ENCODE data around the gene PCDHGA5.
"Not testable (repeated sequence)": the region's sequence is repeated elsewhere in the genome, so short reads cannot be mapped to it uniquely, and the experiment has no call there.

Gene PCDHGA5

GRCh38 chr5:141399555-141400258, 35.7 kb downstream of the PCDHGA5 start:
- H4K91ac ChIP-seq (ENCODE audit: low read depth, low read length, poor library complexity): peak overlapping the region; percentile 64
- H3K27ac ChIP-seq (replicated peaks; ENCODE audit: low read length): no peak overlapping the region
- peak overlapping the region; percentile 41 for H2BK120ac ChIP-seq (ENCODE audit: low read depth, low read length)
- no peak overlapping the region for H3K4ac ChIP-seq (ENCODE audit: low read length)
- H2BK5ac ChIP-seq (ENCODE audit: low read length): no peak overlapping the region
- peak overlapping the region; percentile 31 for H3K23ac ChIP-seq (ENCODE audit: low read depth, low read length, poor library complexity)
- H2BK12ac ChIP-seq (ENCODE audit: low read length): no peak overlapping the region
- no peak overlapping the region for H3K18ac ChIP-seq (ENCODE audit: low read length)
- H3K4me3 ChIP-seq (ENCODE audit: low read length in 2 of 2): peak overlapping the region in 1 of 2 donors; percentile 19
- DNase-seq (ENCODE audit: low spot score): no peak
- H3K79me1 ChIP-seq (ENCODE audit: low read depth, low read length): peaks cover under 1% of the 10 kb centered on the region
- WGBS, 2 donors (ENCODE audit: extremely low coverage in 2 of 2, insufficient read length in 2 of 2, insufficient replicate concordance in 1 of 2): no CpG with 5 or more reads among the region's 61 CpGs
- peak overlapping the region; percentile 84 for H2AK5ac ChIP-seq (ENCODE audit: low read depth, low read length)
- peak overlapping the region; percentile 44 for H3K9ac ChIP-seq (ENCODE audit: low read depth, low read length, poor library complexity)
- H2BK15ac ChIP-seq (ENCODE audit: low read length): no peak overlapping the region
- H2AFZ ChIP-seq (ENCODE audit: low read length): no peak overlapping the region
- H3K27me3 ChIP-seq (ENCODE audit: control insufficient read depth in 3 of 3, insufficient read depth in 3 of 3, low read depth in 1 of 3, low read length in 3 of 3): no peaks in the 10 kb centered on the region
- no peak overlapping the region for H4K8ac ChIP-seq (ENCODE audit: low read depth, low read length)
- H3K9me3 ChIP-seq (replicated peaks in 1 of 2; ENCODE audit: control insufficient read depth in 2 of 2, insufficient read depth in 1 of 2, low read depth in 1 of 2, low read length in 2 of 2): peaks cover 29 to 74% of the 10 kb centered on the region in 2 donors
- no peaks in the 10 kb centered on the region for H3K4me1 ChIP-seq (ENCODE audit: control insufficient read depth in 2 of 2, insufficient read depth in 1 of 2, low read depth in 1 of 2, low read length in 2 of 2)
- no peak overlapping the region for H3K4me2 ChIP-seq (ENCODE audit: insufficient read depth, low read length, poor library complexity, severe bottlenecking)
- H3K14ac ChIP-seq (ENCODE audit: low read length): no peak overlapping the region
- no peaks in the 10 kb centered on the region for H3K36me3 ChIP-seq (replicated peaks in 1 of 2; ENCODE audit: control insufficient read depth in 2 of 2, insufficient read depth in 2 of 2, low read length in 2 of 2)

- Histone ChIP-seq H3K4me2 (ENCODE audit: insufficient read depth, low read length, poor library complexity, severe bottlenecking) (no peak within 1 kb of the TSS), H3K14ac (ENCODE audit: low read length) (no peak within 1 kb of the TSS), H3K23ac (ENCODE audit: low read depth, low read length, poor library complexity) (no peak within 1 kb of the TSS), H3K9me3 (replicated peaks in 1 of 2; ENCODE audit: control insufficient read depth in 2 of 2, insufficient read depth in 1 of 2, low read depth in 1 of 2, low read length in 2 of 2) (peaks cover 33 to 81% of the 10 kb centered on the region in 2 donors), H3K27me3 (ENCODE audit: control insufficient read depth in 3 of 3, insufficient read depth in 3 of 3, low read depth in 1 of 3, low read length in 3 of 3) (no peaks in the 10 kb centered on the region), H2BK15ac (ENCODE audit: low read length) (no peak within 1 kb of the TSS), H3K36me3 (replicated peaks in 1 of 2; ENCODE audit: control insufficient read depth in 2 of 2, insufficient read depth in 2 of 2, low read length in 2 of 2) (no peaks in the 10 kb centered on the region), H3K4ac (ENCODE audit: low read length) (no peak within 1 kb of the TSS), H2AFZ (ENCODE audit: low read length) (peak within 1 kb of the TSS; percentile 47), H3K9ac (ENCODE audit: low read depth, low read length, poor library complexity) (no peak within 1 kb of the TSS), H4K91ac (ENCODE audit: low read depth, low read length, poor library complexity) (no peak within 1 kb of the TSS), H4K8ac (ENCODE audit: low read depth, low read length) (no peak within 1 kb of the TSS), H3K27ac (replicated peaks; ENCODE audit: low read length) (no peak within 1 kb of the TSS), H3K4me1 (ENCODE audit: control insufficient read depth in 2 of 2, insufficient read depth in 1 of 2, low read depth in 1 of 2, low read length in 2 of 2) (no peaks in the 10 kb centered on the region), H2BK12ac (ENCODE audit: low read length) (no peak within 1 kb of the TSS), H3K4me3 (ENCODE audit: low read length in 2 of 2) (no peak within 1 kb of the TSS), H2AK5ac (ENCODE audit: low read depth, low read length) (no peak within 1 kb of the TSS), H3K79me1 (ENCODE audit: low read depth, low read length) (no peaks in the 10 kb centered on the region), H3K18ac (ENCODE audit: low read length) (no peak within 1 kb of the TSS), H2BK5ac (ENCODE audit: low read length) (no peak within 1 kb of the TSS), H2BK120ac (ENCODE audit: low read depth, low read length) (no peak within 1 kb of the TSS)
- no CpG with 5 or more reads among the region's 27 CpGs for WGBS, 2 donors (ENCODE audit: extremely low coverage in 2 of 2, insufficient read length in 2 of 2, insufficient replicate concordance in 1 of 2)
- no peak for DNase-seq (ENCODE audit: low spot score)
Measured at GRCh38 chr5:141402553-141403243, 38.7 kb downstream of the PCDHGA5 start, which contains the start of gene PCDHGA9. Gene PCDHGA9 (plus strand): TSS chr5:141402778. CDS start chr5:141402953, 175 bp downstream.

GRCh38 chr5:141403387-141403786, 39.4 kb downstream of the PCDHGA5 start:
- H2BK5ac ChIP-seq (ENCODE audit: low read length): no peak overlapping the region
- H3K9ac ChIP-seq (ENCODE audit: low read depth, low read length, poor library complexity): no peak overlapping the region
- peaks cover 33 to 84% of the 10 kb centered on the region in 2 donors for H3K9me3 ChIP-seq (replicated peaks in 1 of 2; ENCODE audit: control insufficient read depth in 2 of 2, insufficient read depth in 1 of 2, low read depth in 1 of 2, low read length in 2 of 2)
- no peak overlapping the region for H2BK15ac ChIP-seq (ENCODE audit: low read length)
- H4K8ac ChIP-seq (ENCODE audit: low read depth, low read length): no peak overlapping the region
- no peak overlapping the region for H3K4ac ChIP-seq (ENCODE audit: low read length)
- no peak overlapping the region for H2AK5ac ChIP-seq (ENCODE audit: low read depth, low read length)
- no peaks in the 10 kb centered on the region for H3K36me3 ChIP-seq (replicated peaks in 1 of 2; ENCODE audit: control insufficient read depth in 2 of 2, insufficient read depth in 2 of 2, low read length in 2 of 2)
- H4K91ac ChIP-seq (ENCODE audit: low read depth, low read length, poor library complexity): no peak overlapping the region
- H3K14ac ChIP-seq (ENCODE audit: low read length): no peak overlapping the region
- no peaks in the 10 kb centered on the region for H3K4me1 ChIP-seq (ENCODE audit: control insufficient read depth in 2 of 2, insufficient read depth in 1 of 2, low read depth in 1 of 2, low read length in 2 of 2)
- DNase-seq (ENCODE audit: low spot score): no peak
- H3K4me2 ChIP-seq (ENCODE audit: insufficient read depth, low read length, poor library complexity, severe bottlenecking): no peak overlapping the region
- H3K27me3 ChIP-seq (ENCODE audit: control insufficient read depth in 3 of 3, insufficient read depth in 3 of 3, low read depth in 1 of 3, low read length in 3 of 3): no peaks in the 10 kb centered on the region
- H3K18ac ChIP-seq (ENCODE audit: low read length): no peak overlapping the region
- no CpG with 5 or more reads among the region's 22 CpGs for WGBS, 2 donors (ENCODE audit: extremely low coverage in 2 of 2, insufficient read length in 2 of 2, insufficient replicate concordance in 1 of 2)
- H2BK120ac ChIP-seq (ENCODE audit: low read depth, low read length): no peak overlapping the region
- no peak overlapping the region for H3K4me3 ChIP-seq (ENCODE audit: low read length in 2 of 2)
- no peak overlapping the region for H3K23ac ChIP-seq (ENCODE audit: low read depth, low read length, poor library complexity)
- no peak overlapping the region for H3K27ac ChIP-seq (replicated peaks; ENCODE audit: low read length)
- H2AFZ ChIP-seq (ENCODE audit: low read length): no peak overlapping the region
- H2BK12ac ChIP-seq (ENCODE audit: low read length): no peak overlapping the region
- no peaks in the 10 kb centered on the region for H3K79me1 ChIP-seq (ENCODE audit: low read depth, low read length)

GRCh38 chr5:141407790-141408505, 44.0 kb downstream of the PCDHGA5 start, which contains the start of gene PCDHGB6:
Gene PCDHGB6 (plus strand): TSS chr5:141408021. CDS start chr5:141408203, 182 bp downstream.
- Histone ChIP-seq H3K4me3 (ENCODE audit: low read length in 2 of 2) (peak within 1 kb of the TSS; percentile 48 to 83), H3K36me3 (replicated peaks in 1 of 2; ENCODE audit: control insufficient read depth in 2 of 2, insufficient read depth in 2 of 2, low read length in 2 of 2) (peaks cover 6 to 18% of the 10 kb centered on the region in 2 donors), H2AFZ (ENCODE audit: low read length) (peak within 1 kb of the TSS; percentile 70), H3K27ac (replicated peaks; ENCODE audit: low read length) (peak within 1 kb of the TSS; percentile 62), H3K4me2 (ENCODE audit: insufficient read depth, low read length, poor library complexity, severe bottlenecking) (peak within 1 kb of the TSS; percentile 56), H3K18ac (ENCODE audit: low read length) (peak within 1 kb of the TSS; percentile 6), H3K9me3 (replicated peaks in 1 of 2; ENCODE audit: control insufficient read depth in 2 of 2, insufficient read depth in 1 of 2, low read depth in 1 of 2, low read length in 2 of 2) (peaks cover 42 to 93% of the 10 kb centered on the region in 2 donors)
- H2BK12ac ChIP-seq (ENCODE audit: low read length); H3K79me1 ChIP-seq (ENCODE audit: low read depth, low read length); H3K27me3 ChIP-seq (ENCODE audit: control insufficient read depth in 3 of 3, insufficient read depth in 3 of 3, low read depth in 1 of 3, low read length in 3 of 3); H3K4me1 ChIP-seq (ENCODE audit: control insufficient read depth in 2 of 2, insufficient read depth in 1 of 2, low read depth in 1 of 2, low read length in 2 of 2); H3K14ac ChIP-seq (ENCODE audit: low read length); H4K91ac ChIP-seq (ENCODE audit: low read depth, low read length, poor library complexity); H2BK5ac ChIP-seq (ENCODE audit: low read length); H2AK5ac ChIP-seq (ENCODE audit: low read depth, low read length); H3K4ac ChIP-seq (ENCODE audit: low read length); H2BK120ac ChIP-seq (ENCODE audit: low read depth, low read length); H4K8ac ChIP-seq (ENCODE audit: low read depth, low read length); H3K9ac ChIP-seq (ENCODE audit: low read depth, low read length, poor library complexity); H3K23ac ChIP-seq (ENCODE audit: low read depth, low read length, poor library complexity); H2BK15ac ChIP-seq (ENCODE audit: low read length): not testable (repeated sequence)
- peak; percentile 66 for DNase-seq (ENCODE audit: low spot score)
- WGBS, 2 donors (ENCODE audit: extremely low coverage in 2 of 2, insufficient read length in 2 of 2, insufficient replicate concordance in 1 of 2): no CpG with 5 or more reads among the region's 51 CpGs

Measured in neuronal stem cell (in vitro differentiated cells).